ENCODE data around the gene LPO. TPM values are rescaled to one million over a fixed set of nuclear protein-coding genes. Genes with fewer than 3 reads are reported as not detected.

Gene LPO
- total and polyA plus RNA-seq, 10 of the 15 experiments (the other 5 are each of a cell fraction or from before 2014, with no cell fraction given) = 0.03 to 0.11 (median 0.06) TPM; not detected in 7

- no peak for TF ChIP-seq ZZZ3 (IDR thresholded peaks at IDR 0.05; ENCODE audit: control insufficient read depth, insufficient read length, low read depth)
- no peak for TF ChIP-seq CBFB (IDR thresholded peaks at IDR 0.05; ENCODE audit: low read depth)
These were observed 79.7 kb downstream of the LPO start (continued) for GRCh38 chr17:58318065-58318481.

Other genes with a start within 250 kb of the LPO start
Only the 7 nearest of the 11 such genes appear.
- gene OR4D1, start 90.2 kb upstream of the LPO start, total RNA-seq (2014; rRNA removed) = not detected in 2 replicates
- not detected in 2 replicates for gene OR4D1, start 90.2 kb upstream of the LPO start, total RNA-seq (2014; rRNA removed; fragmentation: Illumina TruSeq; extraction: Trizol)
- gene OR4D1, start 90.2 kb upstream of the LPO start, total RNA-seq (2021) = not detected in 2 replicates
- not detected in 2 replicates for gene OR4D1, start 90.2 kb upstream of the LPO start, polyA plus RNA-seq (2011; rRNA removed)
- gene OR4D1, start 90.2 kb upstream of the LPO start, polyA plus RNA-seq (2014; fragmentation: Illumina TruSeq; extraction: Trizol) = not detected in 2 replicates
- not detected for gene OR4D1, start 90.2 kb upstream of the LPO start, polyA plus RNA-seq (2014; fragmentation: Nextera tagmentation; extraction: Ambion mirVana)
- not detected in 2 replicates for gene OR4D1, start 90.2 kb upstream of the LPO start, polyA plus RNA-seq (2014; rRNA removed)
- not detected for gene OR4D1, start 90.2 kb upstream of the LPO start, polyA plus RNA-seq (2016; fragmentation: Nextera tagmentation; extraction: Ambion mirVana)
- gene OR4D2, start 71.6 kb upstream of the LPO start, total RNA-seq (2014; rRNA removed) = not detected in 2 replicates
- not detected in 2 replicates for gene OR4D2, start 71.6 kb upstream of the LPO start, total RNA-seq (2014; rRNA removed; fragmentation: Illumina TruSeq; extraction: Trizol)
- gene OR4D2, start 71.6 kb upstream of the LPO start, total RNA-seq (2021) = not detected in 2 replicates
- gene OR4D2, start 71.6 kb upstream of the LPO start, polyA plus RNA-seq (2011; rRNA removed) = not detected in 2 replicates
- gene OR4D2, start 71.6 kb upstream of the LPO start, polyA plus RNA-seq (2014; fragmentation: Illumina TruSeq; extraction: Trizol) = not detected in 2 replicates
- under 1 TPM in 1 of 2 experiments, not detected in 1; 0.04 TPM for gene OR4D2, start 71.6 kb upstream of the LPO start, polyA plus RNA-seq (2014; fragmentation: Nextera tagmentation; extraction: Ambion mirVana)
- not detected in 2 replicates for gene OR4D2, start 71.6 kb upstream of the LPO start, polyA plus RNA-seq (2014; rRNA removed)
- not detected for gene OR4D2, start 71.6 kb upstream of the LPO start, polyA plus RNA-seq (2016; fragmentation: Nextera tagmentation; extraction: Ambion mirVana)
- gene EPX, start 45.9 kb upstream of the LPO start, total RNA-seq (2014; rRNA removed) = not detected in 2 replicates
- not detected in 2 replicates for gene EPX, start 45.9 kb upstream of the LPO start, total RNA-seq (2014; rRNA removed; fragmentation: Illumina TruSeq; extraction: Trizol)
- not detected in 2 replicates for gene EPX, start 45.9 kb upstream of the LPO start, total RNA-seq (2021)
- 0.03 TPM in 1 of 2 replicates, not detected in the other for gene EPX, start 45.9 kb upstream of the LPO start, polyA plus RNA-seq (2011; rRNA removed)
- gene EPX, start 45.9 kb upstream of the LPO start, polyA plus RNA-seq (2014; fragmentation: Illumina TruSeq; extraction: Trizol) = not detected in 2 replicates
- gene EPX, start 45.9 kb upstream of the LPO start, polyA plus RNA-seq (2014; fragmentation: Nextera tagmentation; extraction: Ambion mirVana) = not detected
- not detected in 2 replicates for gene EPX, start 45.9 kb upstream of the LPO start, polyA plus RNA-seq (2014; rRNA removed)
- not detected for gene EPX, start 45.9 kb upstream of the LPO start, polyA plus RNA-seq (2016; fragmentation: Nextera tagmentation; extraction: Ambion mirVana)
- 13.6 and 16.2 TPM in 2 replicates for gene MKS1, start 19.3 kb upstream of the LPO start, total RNA-seq (2014; rRNA removed)
- gene MKS1, start 19.3 kb upstream of the LPO start, total RNA-seq (2014; rRNA removed; fragmentation: Illumina TruSeq; extraction: Trizol) = 8.7 and 10.7 TPM in 2 replicates
- 13.1 and 16.8 TPM in 2 replicates for gene MKS1, start 19.3 kb upstream of the LPO start, total RNA-seq (2021)
- 12.1 and 17.7 TPM in 2 replicates for gene MKS1, start 19.3 kb upstream of the LPO start, polyA plus RNA-seq (2011; rRNA removed)
- gene MKS1, start 19.3 kb upstream of the LPO start, polyA plus RNA-seq (2014; fragmentation: Illumina TruSeq; extraction: Trizol) = 12.2 and 13.2 TPM in 2 replicates
- 1 to 10 TPM; 5.7 to 7.2 TPM for gene MKS1, start 19.3 kb upstream of the LPO start, polyA plus RNA-seq (2014; fragmentation: Nextera tagmentation; extraction: Ambion mirVana)
- 14.6 and 16.5 TPM in 2 replicates for gene MKS1, start 19.3 kb upstream of the LPO start, polyA plus RNA-seq (2014; rRNA removed)
- 10 to 100 TPM; 18.7 to 21.4 TPM for gene MKS1, start 19.3 kb upstream of the LPO start, polyA plus RNA-seq (2016; fragmentation: Nextera tagmentation; extraction: Ambion mirVana)
- 0.05 and 0.06 TPM in 2 replicates for gene MPO, start 42.4 kb downstream of the LPO start, total RNA-seq (2014; rRNA removed)
- 0.09 and 0.13 TPM in 2 replicates for gene MPO, start 42.4 kb downstream of the LPO start, total RNA-seq (2014; rRNA removed; fragmentation: Illumina TruSeq; extraction: Trizol)
- 0.08 and 0.23 TPM in 2 replicates for gene MPO, start 42.4 kb downstream of the LPO start, total RNA-seq (2021)
- gene MPO, start 42.4 kb downstream of the LPO start, polyA plus RNA-seq (2011; rRNA removed) = 0.35 and 0.49 TPM in 2 replicates
- gene MPO, start 42.4 kb downstream of the LPO start, polyA plus RNA-seq (2014; fragmentation: Illumina TruSeq; extraction: Trizol) = 0.10 TPM in 1 of 2 replicates, not detected in the other
- under 1 TPM; 0.10 to 0.26 TPM for gene MPO, start 42.4 kb downstream of the LPO start, polyA plus RNA-seq (2014; fragmentation: Nextera tagmentation; extraction: Ambion mirVana)
- 0.14 TPM in 2 replicates for gene MPO, start 42.4 kb downstream of the LPO start, polyA plus RNA-seq (2014; rRNA removed)
- under 1 TPM; 0.09 to 0.17 TPM for gene MPO, start 42.4 kb downstream of the LPO start, polyA plus RNA-seq (2016; fragmentation: Nextera tagmentation; extraction: Ambion mirVana)
- 5.6 and 5.7 TPM in 2 replicates for gene TSPOAP1, start 90.2 kb downstream of the LPO start, total RNA-seq (2014; rRNA removed)
- gene TSPOAP1, start 90.2 kb downstream of the LPO start, total RNA-seq (2014; rRNA removed; fragmentation: Illumina TruSeq; extraction: Trizol) = 2.8 and 3.6 TPM in 2 replicates
- gene TSPOAP1, start 90.2 kb downstream of the LPO start, total RNA-seq (2021) = 6.5 and 8.8 TPM in 2 replicates
- 11.6 and 16.4 TPM in 2 replicates for gene TSPOAP1, start 90.2 kb downstream of the LPO start, polyA plus RNA-seq (2011; rRNA removed)
- gene TSPOAP1, start 90.2 kb downstream of the LPO start, polyA plus RNA-seq (2014; fragmentation: Illumina TruSeq; extraction: Trizol) = 1.2 and 4.2 TPM in 2 replicates
- under 1 TPM in 1 of 2 experiments, not detected in 1; 0.58 TPM for gene TSPOAP1, start 90.2 kb downstream of the LPO start, polyA plus RNA-seq (2014; fragmentation: Nextera tagmentation; extraction: Ambion mirVana)
- gene TSPOAP1, start 90.2 kb downstream of the LPO start, polyA plus RNA-seq (2014; rRNA removed) = 8.5 and 10.9 TPM in 2 replicates
- gene TSPOAP1, start 90.2 kb downstream of the LPO start, polyA plus RNA-seq (2016; fragmentation: Nextera tagmentation; extraction: Ambion mirVana) = 1 to 10 TPM; 2.2 to 3.2 TPM
- 87.9 and 92.8 TPM in 2 replicates for gene SUPT4H1, start 113.6 kb downstream of the LPO start, total RNA-seq (2014; rRNA removed)
- 70.4 and 83.8 TPM in 2 replicates for gene SUPT4H1, start 113.6 kb downstream of the LPO start, total RNA-seq (2014; rRNA removed; fragmentation: Illumina TruSeq; extraction: Trizol)
- 87.0 and 93.2 TPM in 2 replicates for gene SUPT4H1, start 113.6 kb downstream of the LPO start, total RNA-seq (2021)
- 230 and 240 TPM in 2 replicates for gene SUPT4H1, start 113.6 kb downstream of the LPO start, polyA plus RNA-seq (2011; rRNA removed)
- 98.9 and 112 TPM in 2 replicates for gene SUPT4H1, start 113.6 kb downstream of the LPO start, polyA plus RNA-seq (2014; fragmentation: Illumina TruSeq; extraction: Trizol)
- 100 to 1,000 TPM; 148 to 293 TPM for gene SUPT4H1, start 113.6 kb downstream of the LPO start, polyA plus RNA-seq (2014; fragmentation: Nextera tagmentation; extraction: Ambion mirVana)
- gene SUPT4H1, start 113.6 kb downstream of the LPO start, polyA plus RNA-seq (2014; rRNA removed) = 94.9 and 102 TPM in 2 replicates
- 100 to 1,000 TPM; 143 to 159 TPM for gene SUPT4H1, start 113.6 kb downstream of the LPO start, polyA plus RNA-seq (2016; fragmentation: Nextera tagmentation; extraction: Ambion mirVana)

All from GM12878 (cell line).